GM12801 (cell line): ENCODE results near the gene OR1S1.

Experiments used
- CTCF ChIP-seq: IDR thresholded peaks from one replicate; pipeline ENCODE4 v1.5.1; 2011; ENCODE audit warnings: control low read depth; ENCODE audit not compliant: insufficient read length; ENCODE audit errors: extremely low read depth

Gene OR1S1

GRCh38 chr11:58186938-58187337, 25.6 kb upstream of the OR1S1 start:
- TF ChIP-seq CTCF: no peak

GRCh38 chr11:58188770-58189169, 23.8 kb upstream of the OR1S1 start, which contains the start of gene OR9Q2:
Gene OR9Q2, plus strand, starts transcription at chr11:58189070. Its CDS starts 1,421 bp downstream, at chr11:58190491.
- TF ChIP-seq CTCF: no peak

GRCh38 chr11:58192229-58192628, 20.3 kb upstream of the OR1S1 start:
- TF ChIP-seq CTCF: no peak

- no peak for TF ChIP-seq CTCF
These were observed 19.1 kb upstream of the OR1S1 start for GRCh38 chr11:58193391-58193790.

GRCh38 chr11:58195939-58196338, 16.6 kb upstream of the OR1S1 start:
- no peak for TF ChIP-seq CTCF

GRCh38 chr11:58199271-58199670, 13.2 kb upstream of the OR1S1 start:
- TF ChIP-seq CTCF: no peak

- TF ChIP-seq CTCF: no peak
These were observed 8.5 kb upstream of the OR1S1 start, which contains the start of gene OR1S2 for GRCh38 chr11:58204042-58204441. Gene OR1S2, minus strand, starts transcription at chr11:58204142. Its CDS starts 0 bp downstream, at chr11:58204142.

GRCh38 chr11:58216476-58216875, 4.0 kb downstream of the OR1S1 start:
- no peak for TF ChIP-seq CTCF
